ENCODE measurements around the gene CHCT1. TPM values are rescaled to one million over a fixed set of nuclear protein-coding genes. Genes with fewer than 3 reads are reported as not detected.

The CHCT1 gene
- polyA plus RNA-seq, 3 donors, result 0.89 TPM; not detected in 2

DNA sequence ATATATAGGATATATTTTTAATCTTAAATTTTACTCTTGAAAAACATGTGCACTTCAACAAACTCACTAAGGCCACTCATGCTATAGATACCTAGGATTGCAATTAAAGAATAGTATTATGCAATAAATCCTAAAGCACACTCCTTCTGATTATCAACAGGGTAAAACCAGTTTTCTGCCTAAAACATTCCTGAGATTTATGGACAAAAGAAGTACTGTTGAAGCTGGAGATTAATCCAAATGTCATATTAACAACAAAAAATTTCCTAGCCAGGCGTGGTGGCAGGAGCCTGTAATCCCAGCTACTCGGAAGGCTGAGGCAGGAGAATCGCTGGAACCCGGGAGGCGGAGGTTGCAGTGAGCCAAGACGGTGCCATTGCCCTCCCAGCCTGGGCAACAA lies 21.4 kb downstream of the CHCT1 start:
- peaks cover 7 to 12% of the 10 kb centered on the region in 2 donors for H3K4me1 ChIP-seq (ENCODE audit: control insufficient read depth in 1 of 2, insufficient read depth in 2 of 2, low read length in 2 of 2)
- H3K9ac ChIP-seq (ENCODE audit: insufficient read depth, low read length, poor library complexity, severe bottlenecking), result no peak overlapping the region
- no peak overlapping the region for H2AFZ ChIP-seq (ENCODE audit: insufficient read depth, low read depth, low read length, poor library complexity, severe bottlenecking)
- Mint-ChIP-seq H3K9me3 (no peaks in the 10 kb centered on the region), H3K27me3 (ENCODE audit: low read depth in 3 of 3) (peaks cover 0 to 2% (median 0%) of the 10 kb centered on the region in 3 donors), H3K4me3 (no peak overlapping the region), H3K27ac (no peak overlapping the region), H3K4me1 (peaks cover 18% of the 10 kb centered on the region), H3K36me3 (peaks cover 24% of the 10 kb centered on the region in 2 donors)
- H3K4me2 ChIP-seq (replicated peaks; ENCODE audit: extremely low read depth, low read length, poor library complexity, severe bottlenecking), result no peak overlapping the region
- WGBS (ENCODE audit: insufficient coverage), result 100% methylated on average over 1 of the region's 6 CpGs
- H4K20me1 ChIP-seq (ENCODE audit: insufficient read depth, low read length), result no peaks in the 10 kb centered on the region
- intact Hi-C loops (cut with micrococcal nuclease), result no loop called here
- no peak overlapping the region for H3K27ac ChIP-seq (ENCODE audit: low read depth in 1 of 2, low read length in 2 of 2)
- H3K4me3 ChIP-seq (replicated peaks in 1 of 3; ENCODE audit: low read depth in 2 of 3, low read length in 3 of 3), result no peak overlapping the region
- H3K36me3 ChIP-seq (replicated peaks in 1 of 2; ENCODE audit: control insufficient read depth in 1 of 2, insufficient read depth in 2 of 2, low read length in 2 of 2), result peaks cover 24 to 48% of the 10 kb centered on the region in 2 donors
- no peaks in the 10 kb centered on the region for H3K9me3 ChIP-seq (replicated peaks in 1 of 2; ENCODE audit: control insufficient read depth in 1 of 2, insufficient read depth in 1 of 2, low read length in 2 of 2)
- no peak for DNase-seq
- H3K27me3 ChIP-seq (ENCODE audit: control insufficient read depth in 2 of 2, insufficient read depth in 2 of 2, low read length in 2 of 2), result no peaks in the 10 kb centered on the region
- TF ChIP-seq, protein P1, sequence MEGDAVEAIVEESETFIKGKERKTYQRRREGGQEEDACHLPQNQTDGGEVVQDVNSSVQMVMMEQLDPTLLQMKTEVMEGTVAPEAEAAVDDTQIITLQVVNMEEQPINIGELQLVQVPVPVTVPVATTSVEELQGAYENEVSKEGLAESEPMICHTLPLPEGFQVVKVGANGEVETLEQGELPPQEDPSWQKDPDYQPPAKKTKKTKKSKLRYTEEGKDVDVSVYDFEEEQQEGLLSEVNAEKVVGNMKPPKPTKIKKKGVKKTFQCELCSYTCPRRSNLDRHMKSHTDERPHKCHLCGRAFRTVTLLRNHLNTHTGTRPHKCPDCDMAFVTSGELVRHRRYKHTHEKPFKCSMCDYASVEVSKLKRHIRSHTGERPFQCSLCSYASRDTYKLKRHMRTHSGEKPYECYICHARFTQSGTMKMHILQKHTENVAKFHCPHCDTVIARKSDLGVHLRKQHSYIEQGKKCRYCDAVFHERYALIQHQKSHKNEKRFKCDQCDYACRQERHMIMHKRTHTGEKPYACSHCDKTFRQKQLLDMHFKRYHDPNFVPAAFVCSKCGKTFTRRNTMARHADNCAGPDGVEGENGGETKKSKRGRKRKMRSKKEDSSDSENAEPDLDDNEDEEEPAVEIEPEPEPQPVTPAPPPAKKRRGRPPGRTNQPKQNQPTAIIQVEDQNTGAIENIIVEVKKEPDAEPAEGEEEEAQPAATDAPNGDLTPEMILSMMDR (IDR thresholded peaks at IDR 0.05), result no peak
- H3K79me2 ChIP-seq (ENCODE audit: insufficient read depth, low read length), result no peaks in the 10 kb centered on the region

DNA sequence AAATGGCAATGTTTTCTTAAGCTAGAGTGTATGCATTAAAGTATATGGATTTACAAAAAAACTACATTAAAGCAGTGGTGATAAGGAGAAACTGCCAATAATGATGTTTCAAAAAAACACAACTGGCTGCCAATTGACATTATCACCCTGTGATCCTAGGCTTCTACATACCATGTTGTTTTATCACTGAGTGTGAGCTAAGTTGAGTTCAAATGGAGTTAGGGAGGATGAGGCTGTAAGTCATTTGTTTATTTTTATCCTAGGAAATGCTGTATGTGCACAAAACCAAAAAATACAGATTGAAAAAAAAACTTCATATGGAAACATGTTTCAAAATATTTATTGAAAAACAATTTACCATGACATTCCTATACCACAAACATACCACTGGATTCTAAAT lies 22.9 kb downstream of the CHCT1 start:
- Histone ChIP-seq H3K4me3 (replicated peaks in 1 of 3; ENCODE audit: low read depth in 2 of 3, low read length in 3 of 3) (no peak overlapping the region), H3K27me3 (ENCODE audit: control insufficient read depth in 2 of 2, insufficient read depth in 2 of 2, low read length in 2 of 2) (no peaks in the 10 kb centered on the region), H2AFZ (ENCODE audit: insufficient read depth, low read depth, low read length, poor library complexity, severe bottlenecking) (no peak overlapping the region), H3K9ac (ENCODE audit: insufficient read depth, low read length, poor library complexity, severe bottlenecking) (no peak overlapping the region), H3K27ac (ENCODE audit: low read depth in 1 of 2, low read length in 2 of 2) (no peak overlapping the region), H3K36me3 (replicated peaks in 1 of 2; ENCODE audit: control insufficient read depth in 1 of 2, insufficient read depth in 2 of 2, low read length in 2 of 2) (peaks cover 31 to 63% of the 10 kb centered on the region in 2 donors), H3K4me2 (replicated peaks; ENCODE audit: extremely low read depth, low read length, poor library complexity, severe bottlenecking) (no peak overlapping the region), H3K9me3 (replicated peaks in 1 of 2; ENCODE audit: control insufficient read depth in 1 of 2, insufficient read depth in 1 of 2, low read length in 2 of 2) (no peaks in the 10 kb centered on the region), H3K4me1 (ENCODE audit: control insufficient read depth in 1 of 2, insufficient read depth in 2 of 2, low read length in 2 of 2) (peaks cover 7 to 10% of the 10 kb centered on the region in 2 donors), H3K79me2 (ENCODE audit: insufficient read depth, low read length) (no peaks in the 10 kb centered on the region), H4K20me1 (ENCODE audit: insufficient read depth, low read length) (no peaks in the 10 kb centered on the region)
- Mint-ChIP-seq H3K36me3 (peaks cover 30 to 39% of the 10 kb centered on the region in 2 donors), H3K4me1 (peaks cover 14% of the 10 kb centered on the region), H3K27ac (no peak overlapping the region), H3K4me3 (no peak overlapping the region), H3K9me3 (no peaks in the 10 kb centered on the region), H3K27me3 (ENCODE audit: low read depth in 3 of 3) (peaks cover 0 to 2% (median 2%) of the 10 kb centered on the region in 3 donors)
- intact Hi-C loops (cut with micrococcal nuclease), result no loop called here
- TF ChIP-seq, protein P1 (IDR thresholded peaks at IDR 0.05), result no peak
- no peak for DNase-seq

Data from CD14-positive monocyte (primary cell).